Omental fat pad (tissue), 4 donors: ENCODE data around the gene CSNK1G1. TPM values are rescaled to one million over a fixed set of nuclear protein-coding genes. Genes with fewer than 3 reads are reported as not detected.

Experiments
- ATAC-seq: fragments of 150-250 bp; one replicate; pipeline ENCODE4 v1.9.1; 2016; ENCODE audit warnings: mild to moderate bottlenecking, moderate library complexity; ENCODE audit not compliant: low FRiP score
- DNase-seq: peaks from one replicate; pipeline ENCODE4 v3.0.0-alpha.2; 2019; ENCODE audit warnings: low spot score
- CTCF ChIP-seq, 3 donors: fragments of 450-650 bp; IDR thresholded peaks; one replicate each; pipeline ENCODE4 v1.5.1; 2016 to 2017; ENCODE audit warnings: antibody characterized with exemption in 3 of 3, mild to moderate bottlenecking in 3 of 3, moderate library complexity in 2 of 3
- total RNA-seq, 4 donors: library from RNA; depleted of rRNA; stranded (reverse); fragments of >200 nt; gene quantifications; one replicate each; pipeline ENCODE4 v1.1.0, GENCODE V29; 2016

CSNK1G1 gene
- total RNA-seq, 4 donors from 2014 or later = 13.6 to 23.3 (median 21.7) TPM

DNA sequence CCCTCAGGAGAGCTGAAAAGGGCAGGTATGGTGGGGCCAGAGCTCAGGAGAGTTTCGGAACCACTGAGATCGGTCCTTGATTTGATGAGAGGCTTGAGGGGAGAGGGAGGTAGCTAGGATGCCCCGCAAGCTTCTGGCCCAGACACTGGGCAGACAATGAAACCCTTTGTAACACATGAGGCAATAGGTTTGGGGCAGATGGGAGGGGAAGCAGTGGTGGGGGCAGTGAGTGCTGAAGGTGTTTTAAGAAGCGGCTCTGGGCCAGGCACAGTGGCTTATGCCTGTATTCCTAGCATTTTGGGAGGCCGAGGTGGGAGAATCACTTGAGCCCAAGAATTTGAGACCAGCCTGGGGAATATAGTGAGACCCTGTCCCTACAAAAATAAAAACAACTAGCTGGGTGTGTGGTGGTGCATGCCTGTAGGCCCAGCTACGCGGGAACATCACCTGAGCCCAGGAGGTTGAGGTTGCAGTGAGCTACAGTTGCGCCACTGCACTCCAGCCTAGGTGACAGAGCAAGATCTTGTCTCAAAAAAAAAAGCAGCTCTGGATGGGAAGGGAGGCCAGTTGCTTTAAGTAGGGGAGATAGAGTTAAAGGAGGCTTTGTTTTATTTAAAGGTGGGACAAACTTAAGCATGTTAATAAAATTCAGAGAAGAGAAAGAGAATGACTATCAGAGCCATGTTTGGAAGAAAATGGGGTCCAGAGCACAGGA is 214.0 kb downstream of the CSNK1G1 start:
- DNase-seq = no peak
- TF ChIP-seq CTCF (IDR thresholded peaks at IDR 0.05) = no peak
- no peak for ATAC-seq

DNA sequence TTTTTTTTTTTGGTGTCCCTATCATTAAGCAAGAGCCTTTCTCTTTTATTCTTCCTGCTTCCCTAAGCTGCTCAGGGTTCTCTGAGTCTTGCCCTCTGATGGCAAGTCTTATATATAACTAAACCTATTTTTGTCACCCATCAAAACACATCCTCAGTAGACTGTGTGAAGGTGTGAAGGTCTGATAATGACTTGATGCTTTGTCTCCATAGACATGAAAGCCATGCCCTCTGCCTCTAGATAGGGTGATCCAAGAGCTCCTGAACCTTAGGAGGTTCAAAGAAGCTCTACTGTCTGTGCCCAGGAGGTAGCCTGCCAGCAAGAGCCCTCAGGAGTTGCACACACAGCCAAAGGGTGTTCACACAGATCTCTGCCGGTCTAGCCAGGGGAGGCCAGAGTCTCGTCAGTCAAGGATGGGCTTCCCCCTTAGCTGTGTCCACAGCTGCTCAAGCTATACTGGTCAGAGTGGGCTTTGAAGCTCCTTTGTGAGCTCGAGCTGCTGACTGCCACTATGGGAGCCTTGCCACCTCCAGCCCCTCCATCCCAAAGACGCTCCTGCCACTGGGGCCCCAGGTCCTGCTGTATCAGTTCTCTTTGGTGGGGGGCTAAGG is 217.5 kb downstream of the CSNK1G1 start:
- DNase-seq (no peak), ATAC-seq (no peak)
- no peak for TF ChIP-seq CTCF (IDR thresholded peaks at IDR 0.05)

- DNase-seq = no peak
- ATAC-seq = no peak
- TF ChIP-seq CTCF (IDR thresholded peaks at IDR 0.05) = no peak
Measured at GRCh38 chr15:64137226-64137833, 218.6 kb downstream of the CSNK1G1 start.

GRCh38 chr15:64136347-64136746 is 219.6 kb downstream of the CSNK1G1 start:
- ATAC-seq = no peak
- TF ChIP-seq CTCF (IDR thresholded peaks at IDR 0.05) = no peak

GRCh38 chr15:64134345-64134829 is 221.6 kb downstream of the CSNK1G1 start:
- DNase-seq = no peak
- no peak for ATAC-seq
- no peak for TF ChIP-seq CTCF (IDR thresholded peaks at IDR 0.05)

More at GRCh38 chr15:64136347-64136746, 219.6 kb downstream of the CSNK1G1 start:
- DNase-seq = no peak

- no peak for DNase-seq
- TF ChIP-seq CTCF (IDR thresholded peaks at IDR 0.05) = no peak
- ATAC-seq = no peak
Measured at GRCh38 chr15:64133623-64134344, 222.2 kb downstream of the CSNK1G1 start.
